K562 (cell line): ENCODE measurements around the gene DNPEP. TPM values are rescaled to one million over a fixed set of nuclear protein-coding genes. Genes with fewer than 3 reads are reported as not detected.

Experiments
- AFF1 ChIP-seq, 2 experiments: fragments of 450-650 bp; IDR thresholded peaks; 2 replicates each; pipeline ENCODE4 v1.6.1; 2018; ENCODE audit warnings: mild to moderate bottlenecking in 2 of 2, low read depth in 1 of 2; ENCODE audit not compliant: partially characterized antibody in 2 of 2
- CLOCK ChIP-seq: fragments of 250-450 bp; sonication (Bioruptor Pico); IDR thresholded peaks from 2 replicates; pipeline ENCODE4 v1.4.0; 2020; ENCODE audit warnings: mild to moderate bottlenecking, moderate library complexity, borderline replicate concordance
- IRF1 ChIP-seq: sonication (generic); formaldehyde crosslinking; IDR thresholded peaks from 2 replicates; pipeline ENCODE4 v1.8.0; 2022; ENCODE audit warnings: missing genetic modification reagents, mild to moderate bottlenecking, borderline replicate concordance
- JUN ChIP-seq, 2 experiments: sonication (generic) in 1 of 2; formaldehyde crosslinking in 1 of 2; IDR thresholded peaks; 2 replicates each; pipeline versions ENCODE4 v1.6.1 to v1.8.0; 2012 to 2022; ENCODE audit warnings: borderline replicate concordance in 2 of 2, mild to moderate bottlenecking in 2 of 2, improper control_type of control experiment in 1 of 2, low read depth in 1 of 2, low read length in 1 of 2, missing genetic modification reagents in 1 of 2
- RHOXF2B ChIP-seq: fragments of 250-450 bp; sonication (Bioruptor Pico); conservative IDR thresholded peaks from 2 replicates; pipeline ENCODE4 v1.5.1; 2021
- RNF219 ChIP-seq: fragments of 250-450 bp; sonication (Bioruptor Pico); IDR thresholded peaks from 2 replicates; pipeline ENCODE4 v1.5.0; 2022; ENCODE audit warnings: mild to moderate bottlenecking
- ZFX ChIP-seq: sonication (generic); formaldehyde crosslinking; IDR thresholded peaks from 2 replicates; pipeline ENCODE4 v1.8.0; 2022; ENCODE audit warnings: mild to moderate bottlenecking, missing genetic modification reagents, moderate library complexity
- ZNF41 ChIP-seq: fragments of 250-450 bp; sonication (Bioruptor Pico); conservative IDR thresholded peaks from 2 replicates; pipeline ENCODE4 v1.4.0; 2020; ENCODE audit warnings: mild to moderate bottlenecking
- ZNF449 ChIP-seq: fragments of 250-450 bp; sonication (Bioruptor Pico); IDR thresholded peaks from 2 replicates; pipeline ENCODE4 v1.8.0; 2022; ENCODE audit warnings: moderate library complexity, mild to moderate bottlenecking, inconsistent platforms
- polyA plus RNA-seq, 8 experiments: library from polyadenylated mRNA; depleted of rRNA in 4 of 8; stranded (reverse) in 5 of 8; unstranded in 3 of 8; fragments of >200 nt; fragmentation: Nextera tagmentation in 2 of 8; fragmentation: Illumina TruSeq in 1 of 8; extraction: Ambion mirVana in 2 of 8; extraction: Trizol in 1 of 8; gene quantifications; 2 replicates each; pipeline versions ENCODE4 v1.2.1 to v1.2.3, GENCODE V29; 2011 to 2014; ENCODE audit warnings: inconsistent platforms in 1 of 8, missing spikeins in 1 of 8
- total RNA-seq, 7 experiments: library from RNA; depleted of rRNA in 6 of 7; stranded (reverse); fragments of >200 nt in 6 of 7; fragmentation: Illumina TruSeq in 2 of 7; extraction: Trizol in 2 of 7; gene quantifications; 2 replicates each; pipeline versions ENCODE4 v1.2.1 to v1.2.3, GENCODE V29; 2011 to 2021; ENCODE audit warnings: low replicate concordance in 1 of 7

Gene DNPEP
- total and polyA plus RNA-seq, 9 of the 15 experiments (the other 6 are each of a cell fraction or from before 2014, with no cell fraction given), result 34.6 to 71.4 (median 45.5) TPM

GRCh38 chr2:219387306-219388120, at the start of gene DNPEP (continued):
- TF ChIP-seq IRF1 (CRISPR knock-in tag) (peak; percentile 93; the same call in 1 of the 2 replicates), JUN (IDR thresholded peaks at IDR 0.05; ENCODE audit: borderline replicate concordance, low read depth, low read length) (no peak), JUN (CRISPR knock-in tag; IDR thresholded peaks at IDR 0.05; ENCODE audit: borderline replicate concordance) (no peak), ZNF449 (CRISPR knock-in tag) (no peak), CLOCK (CRISPR knock-in tag) (no peak), RNF219 (CRISPR knock-in tag) (no peak), ZNF41 (CRISPR knock-in tag) (no peak), RHOXF2B (no peak), AFF1 (IDR thresholded peaks at IDR 0.05; ENCODE audit: low read depth in 1 of 2, partially characterized antibody in 2 of 2) (no peak), ZFX (peak; percentile 81)
